Neural cell (in vitro differentiated cells): ENCODE results near the gene WRAP73. TPM values are rescaled to one million over a fixed set of nuclear protein-coding genes. Genes with fewer than 3 reads are reported as not detected.

Experiments
- H2AFZ ChIP-seq: fragments of 200-600, 300-800 bp; sonication (generic), shearing (Covaris generic); 2 replicates; pipeline ENCODE4 v1.6.0; 2014; ENCODE audit warnings: low read depth, mild to moderate bottlenecking, antibody characterized with exemption, low read length, moderate library complexity
- H3F3A ChIP-seq: fragments of 200-600 bp; shearing (Covaris generic); 2 replicates; pipeline ENCODE4 v1.6.1; 2016; ENCODE audit warnings: mild to moderate bottlenecking, moderate library complexity, mixed read lengths, antibody characterized with exemption, low read length; ENCODE audit not compliant: insufficient read depth, poor library complexity, severe bottlenecking
- H3K27ac ChIP-seq: fragments of 200-600, 300-800 bp; sonication (generic), shearing (Covaris generic); 2 replicates; pipeline ENCODE4 v1.5.1; 2014; ENCODE audit warnings: mild to moderate bottlenecking, low read length, moderate library complexity
- H3K27me3 ChIP-seq: fragments of 300-800, 200-600 bp; sonication (generic), shearing (Covaris generic); 2 replicates; pipeline ENCODE4 v1.6.0; 2014; ENCODE audit warnings: mild to moderate bottlenecking, low read depth, low read length, moderate library complexity; ENCODE audit not compliant: insufficient read depth
- H3K36me3 ChIP-seq: fragments of 300-800, 200-600 bp; sonication (generic), shearing (Covaris generic); 2 replicates; pipeline ENCODE4 v1.5.1; 2014; ENCODE audit warnings: mild to moderate bottlenecking, antibody characterized with exemption, low read length, moderate library complexity; ENCODE audit not compliant: insufficient read depth
- H3K4me2 ChIP-seq: fragments of 300-800, 200-600 bp; sonication (generic), shearing (Covaris generic); 2 replicates; pipeline ENCODE4 v1.6.0; 2014; ENCODE audit warnings: mild to moderate bottlenecking, low read length
- H3K4me3 ChIP-seq: fragments of 300-800, 200-600 bp; sonication (generic), shearing (Covaris generic); 2 replicates; pipeline ENCODE4 v1.5.1; 2014; ENCODE audit warnings: mild to moderate bottlenecking, low read length, moderate library complexity
- H3K79me2 ChIP-seq: fragments of 200-600 bp; shearing (Covaris generic); replicated peaks from 2 replicates; pipeline ENCODE4 v1.6.0; 2014; ENCODE audit warnings: mild to moderate bottlenecking, low read length, moderate library complexity; ENCODE audit not compliant: insufficient read depth
- H3K9ac ChIP-seq: fragments of 300-800, 200-600 bp; sonication (generic), shearing (Covaris generic); 2 replicates; pipeline ENCODE4 v1.6.1; 2016; ENCODE audit warnings: mild to moderate bottlenecking, low read length, mixed read lengths
- H3K9me2 ChIP-seq: fragments of 200-600 bp; shearing (Covaris generic); 2 replicates; pipeline ENCODE4 v1.6.1; 2016; ENCODE audit warnings: mild to moderate bottlenecking, low read length, mixed read lengths; ENCODE audit not compliant: insufficient read depth
- H3K9me3 ChIP-seq: fragments of 200-600, 300-800 bp; sonication (generic), shearing (Covaris generic); 2 replicates; pipeline ENCODE4 v1.6.1; 2016; ENCODE audit warnings: mild to moderate bottlenecking, mixed run types, low read length, moderate library complexity, mixed read lengths
- H4K20me1 ChIP-seq: fragments of 200-600 bp; shearing (Covaris generic); 2 replicates; pipeline ENCODE4 v1.6.1; 2016; ENCODE audit warnings: mild to moderate bottlenecking, mixed run types; ENCODE audit not compliant: insufficient read depth
- EP300 ChIP-seq: fragments of 450-650 bp; conservative IDR thresholded peaks from 2 replicates; pipeline ENCODE4 v1.6.1; 2014; ENCODE audit warnings: antibody characterized with exemption, mild to moderate bottlenecking, moderate library complexity; ENCODE audit not compliant: poor library complexity, severe bottlenecking
- EZH2 ChIP-seq: fragments of 200-600, 300-800 bp; shearing (Covaris generic), sonication (generic); IDR thresholded peaks from 2 replicates; pipeline ENCODE4 v1.6.1; 2014; ENCODE audit warnings: antibody characterized with exemption, low read length, borderline replicate concordance, mild to moderate bottlenecking; ENCODE audit not compliant: insufficient read depth, poor library complexity, severe bottlenecking
- MXI1 ChIP-seq: fragments of 450-650 bp; conservative IDR thresholded peaks from 2 replicates; pipeline ENCODE4 v1.6.1; 2014; ENCODE audit warnings: antibody characterized with exemption, mild to moderate bottlenecking; ENCODE audit not compliant: poor library complexity, severe bottlenecking
- POLR2AphosphoS5 ChIP-seq: IDR thresholded peaks from 2 replicates; pipeline ENCODE4 v1.6.1; 2012
- RAD21 ChIP-seq: fragments of 450-650 bp; conservative IDR thresholded peaks from 2 replicates; pipeline ENCODE4 v1.6.1; 2014; ENCODE audit warnings: antibody characterized with exemption, mild to moderate bottlenecking, moderate library complexity
- SMC3 ChIP-seq: fragments of 450-650 bp; conservative IDR thresholded peaks from 2 replicates; pipeline ENCODE4 v1.6.1; 2014; ENCODE audit warnings: antibody characterized with exemption, mild to moderate bottlenecking, moderate library complexity; ENCODE audit not compliant: poor library complexity
- TAF1 ChIP-seq: IDR thresholded peaks from 2 replicates; pipeline ENCODE4 v1.6.1; 2012; ENCODE audit warnings: low read depth
- polyA plus RNA-seq: library from polyadenylated mRNA; depleted of rRNA; stranded (reverse); fragments of >200 nt; gene quantifications from 2 replicates; pipeline ENCODE4 v1.2.3, GENCODE V29; 2014
- TF ChIP-seq, protein P1 (sequence below): fragments of 450-650 bp; IDR thresholded peaks from 2 replicates; pipeline ENCODE4 v1.5.1; 2014; ENCODE audit warnings: antibody characterized with exemption, mild to moderate bottlenecking, moderate library complexity; ENCODE audit not compliant: poor library complexity, severe bottlenecking
- TF ChIP-seq, protein P2 (sequence below): IDR thresholded peaks from 2 replicates; pipeline ENCODE4 v1.6.1; 2012; ENCODE audit warnings: borderline replicate concordance

WRAP73 gene
- polyA plus RNA-seq, 1 donor from 2014 or later: 32.9 TPM

DNA sequence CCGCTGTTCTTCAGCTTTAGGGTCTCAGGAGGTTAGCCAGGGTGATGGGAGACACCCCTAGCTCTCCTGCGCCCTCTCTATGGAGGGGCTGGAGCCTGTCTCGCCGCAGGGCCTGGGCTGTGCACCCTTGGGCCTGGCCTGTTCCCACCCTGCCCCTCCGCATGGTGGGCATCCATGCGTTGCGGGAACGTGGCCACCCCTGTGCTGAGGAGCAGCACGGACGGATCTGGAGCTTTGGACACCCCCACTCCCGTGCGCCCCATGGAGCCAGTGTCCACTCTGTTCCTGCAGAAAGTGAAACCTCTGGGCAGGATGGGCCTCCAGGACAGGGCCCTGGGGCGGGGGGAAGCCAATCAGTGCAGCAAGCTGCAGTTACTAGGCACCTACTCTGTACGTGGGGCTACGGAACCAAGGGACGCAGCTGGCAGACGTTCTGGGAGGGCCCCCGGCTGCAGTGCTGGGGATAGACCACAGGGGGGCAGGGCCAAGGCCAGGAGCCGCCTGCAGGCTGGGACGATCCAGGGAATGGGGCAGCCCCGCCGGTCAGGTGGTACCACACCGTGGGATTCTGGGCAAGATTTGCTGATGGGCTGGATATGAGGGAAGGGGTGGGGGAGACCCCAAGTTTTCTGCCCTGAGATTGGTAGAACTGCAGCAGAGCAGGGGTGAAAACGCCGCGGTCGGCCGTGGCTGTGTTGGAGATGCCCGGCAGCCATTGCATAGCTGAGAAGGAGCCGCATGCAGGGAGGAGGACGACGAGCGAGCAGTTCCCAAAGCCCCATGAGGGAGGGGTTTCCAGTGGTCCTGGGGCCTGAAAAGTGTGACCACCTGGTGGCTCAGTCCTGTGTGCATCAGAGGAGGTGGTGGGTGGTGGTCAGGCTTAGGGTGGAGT is 45.7 kb upstream of the WRAP73 start:
- Histone ChIP-seq H3K9me2 (no peaks in the 10 kb centered on the region), H2AFZ (no peak overlapping the region), H3K36me3 (no peaks in the 10 kb centered on the region), H4K20me1 (no peaks in the 10 kb centered on the region), H3K9ac (no peak overlapping the region), H3K27ac (no peak overlapping the region), H3K4me2 (no peak overlapping the region), H3K9me3 (no peaks in the 10 kb centered on the region), H3K4me3 (no peak overlapping the region), H3K27me3 (no peaks in the 10 kb centered on the region), H3K79me2 (no peaks in the 10 kb centered on the region), H3F3A (no peaks in the 10 kb centered on the region)
- TF ChIP-seq TAF1: no peak
- TF ChIP-seq, protein P1, sequence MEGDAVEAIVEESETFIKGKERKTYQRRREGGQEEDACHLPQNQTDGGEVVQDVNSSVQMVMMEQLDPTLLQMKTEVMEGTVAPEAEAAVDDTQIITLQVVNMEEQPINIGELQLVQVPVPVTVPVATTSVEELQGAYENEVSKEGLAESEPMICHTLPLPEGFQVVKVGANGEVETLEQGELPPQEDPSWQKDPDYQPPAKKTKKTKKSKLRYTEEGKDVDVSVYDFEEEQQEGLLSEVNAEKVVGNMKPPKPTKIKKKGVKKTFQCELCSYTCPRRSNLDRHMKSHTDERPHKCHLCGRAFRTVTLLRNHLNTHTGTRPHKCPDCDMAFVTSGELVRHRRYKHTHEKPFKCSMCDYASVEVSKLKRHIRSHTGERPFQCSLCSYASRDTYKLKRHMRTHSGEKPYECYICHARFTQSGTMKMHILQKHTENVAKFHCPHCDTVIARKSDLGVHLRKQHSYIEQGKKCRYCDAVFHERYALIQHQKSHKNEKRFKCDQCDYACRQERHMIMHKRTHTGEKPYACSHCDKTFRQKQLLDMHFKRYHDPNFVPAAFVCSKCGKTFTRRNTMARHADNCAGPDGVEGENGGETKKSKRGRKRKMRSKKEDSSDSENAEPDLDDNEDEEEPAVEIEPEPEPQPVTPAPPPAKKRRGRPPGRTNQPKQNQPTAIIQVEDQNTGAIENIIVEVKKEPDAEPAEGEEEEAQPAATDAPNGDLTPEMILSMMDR: no peak
- TF ChIP-seq RAD21: no peak
- no peak for TF ChIP-seq SMC3
- TF ChIP-seq POLR2AphosphoS5: no peak
- TF ChIP-seq EP300: no peak
- TF ChIP-seq, protein P2, sequence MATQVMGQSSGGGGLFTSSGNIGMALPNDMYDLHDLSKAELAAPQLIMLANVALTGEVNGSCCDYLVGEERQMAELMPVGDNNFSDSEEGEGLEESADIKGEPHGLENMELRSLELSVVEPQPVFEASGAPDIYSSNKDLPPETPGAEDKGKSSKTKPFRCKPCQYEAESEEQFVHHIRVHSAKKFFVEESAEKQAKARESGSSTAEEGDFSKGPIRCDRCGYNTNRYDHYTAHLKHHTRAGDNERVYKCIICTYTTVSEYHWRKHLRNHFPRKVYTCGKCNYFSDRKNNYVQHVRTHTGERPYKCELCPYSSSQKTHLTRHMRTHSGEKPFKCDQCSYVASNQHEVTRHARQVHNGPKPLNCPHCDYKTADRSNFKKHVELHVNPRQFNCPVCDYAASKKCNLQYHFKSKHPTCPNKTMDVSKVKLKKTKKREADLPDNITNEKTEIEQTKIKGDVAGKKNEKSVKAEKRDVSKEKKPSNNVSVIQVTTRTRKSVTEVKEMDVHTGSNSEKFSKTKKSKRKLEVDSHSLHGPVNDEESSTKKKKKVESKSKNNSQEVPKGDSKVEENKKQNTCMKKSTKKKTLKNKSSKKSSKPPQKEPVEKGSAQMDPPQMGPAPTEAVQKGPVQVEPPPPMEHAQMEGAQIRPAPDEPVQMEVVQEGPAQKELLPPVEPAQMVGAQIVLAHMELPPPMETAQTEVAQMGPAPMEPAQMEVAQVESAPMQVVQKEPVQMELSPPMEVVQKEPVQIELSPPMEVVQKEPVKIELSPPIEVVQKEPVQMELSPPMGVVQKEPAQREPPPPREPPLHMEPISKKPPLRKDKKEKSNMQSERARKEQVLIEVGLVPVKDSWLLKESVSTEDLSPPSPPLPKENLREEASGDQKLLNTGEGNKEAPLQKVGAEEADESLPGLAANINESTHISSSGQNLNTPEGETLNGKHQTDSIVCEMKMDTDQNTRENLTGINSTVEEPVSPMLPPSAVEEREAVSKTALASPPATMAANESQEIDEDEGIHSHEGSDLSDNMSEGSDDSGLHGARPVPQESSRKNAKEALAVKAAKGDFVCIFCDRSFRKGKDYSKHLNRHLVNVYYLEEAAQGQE: no peak
- TF ChIP-seq MXI1: no peak
- no peak for TF ChIP-seq EZH2

DNA sequence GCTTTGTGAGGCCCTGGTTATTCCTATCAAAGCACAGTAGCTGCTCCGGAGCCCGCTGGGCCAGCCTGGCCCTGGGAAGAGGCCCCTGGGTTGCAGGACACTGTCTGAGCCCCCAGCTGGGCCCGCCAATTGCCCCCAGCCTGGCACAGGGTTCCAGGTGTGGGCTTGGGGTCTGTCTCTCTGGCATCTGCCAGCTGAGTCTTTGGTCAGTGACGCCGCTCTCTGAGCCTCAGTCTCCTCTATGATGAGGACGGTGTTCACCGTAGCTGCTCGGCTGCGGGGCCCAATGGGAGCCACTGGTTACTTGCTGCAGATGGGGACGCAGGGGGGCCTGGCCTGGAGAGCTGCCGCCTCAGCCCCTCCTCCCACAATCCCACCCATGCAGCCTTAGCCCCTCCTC is 43.4 kb upstream of the WRAP73 start:
- no peaks in the 10 kb centered on the region for H3K27me3 ChIP-seq
- no peaks in the 10 kb centered on the region for H3F3A ChIP-seq
- H3K79me2 ChIP-seq: no peaks in the 10 kb centered on the region
- no peak overlapping the region for H3K4me2 ChIP-seq
- no peaks in the 10 kb centered on the region for H4K20me1 ChIP-seq
- H3K4me3 ChIP-seq: no peak overlapping the region
- H3K9me2 ChIP-seq: no peaks in the 10 kb centered on the region
- H3K9me3 ChIP-seq: no peaks in the 10 kb centered on the region
- TF ChIP-seq, protein P1: no peak
- TF ChIP-seq POLR2AphosphoS5 (no peak), MXI1 (no peak), TAF1 (no peak), EZH2 (no peak), EP300 (no peak), SMC3 (no peak), RAD21 (no peak)
- TF ChIP-seq, protein P2: no peak
- H2AFZ ChIP-seq: no peak overlapping the region
- H3K9ac ChIP-seq: no peak overlapping the region
- no peak overlapping the region for H3K27ac ChIP-seq
- no peaks in the 10 kb centered on the region for H3K36me3 ChIP-seq
